Upper lobe of right lung (tissue), 1 donor: ENCODE results near the gene MET. TPM values are rescaled to one million over a fixed set of nuclear protein-coding genes. Genes with fewer than 3 reads are reported as not detected.

Experiments used
- ATAC-seq: fragments of 200-7000 bp; cut with Tn5 transposase; one replicate; pipeline ENCODE4 v1.9.1; 2020; ENCODE audit warnings: mild to moderate bottlenecking, moderate library complexity
- DNase-seq: peaks from one replicate; pipeline ENCODE4 v3.0.0-alpha.2; 2020
- H3K27ac ChIP-seq: fragments of 200-600 bp; one replicate; pipeline ENCODE4 v1.8.0; 2022
- H3K27me3 ChIP-seq: fragments of 200-600 bp; one replicate; pipeline ENCODE4 v1.8.0; 2022; ENCODE audit warnings: mild to moderate bottlenecking
- H3K36me3 ChIP-seq: fragments of 200-600 bp; one replicate; pipeline ENCODE4 v1.8.0; 2022
- H3K4me1 ChIP-seq: fragments of 200-600 bp; one replicate; pipeline ENCODE4 v1.8.0; 2022
- H3K4me3 ChIP-seq: fragments of 200-600 bp; one replicate; pipeline ENCODE4 v1.8.0; 2022; ENCODE audit warnings: mild to moderate bottlenecking
- H3K9me3 ChIP-seq: fragments of 200-600 bp; one replicate; pipeline ENCODE4 v1.8.0; 2022
- intact Hi-C: fragments of 100-400 bp; cut with DNase I; formaldehyde crosslinking; loops from one replicate; pipeline ENCODE4 v1.11.0; 2022
- total RNA-seq: library from RNA; stranded (reverse); fragmentation: NEBNext Ultra II Directional; extraction: Animal tissue kit (Norgen Biotek cat#: 25700); gene quantifications from one replicate; pipeline ENCODE4 v1.2.1, GENCODE V29; 2021
- TF ChIP-seq, protein P1 (sequence below): fragments of 200-600 bp; IDR thresholded peaks from one replicate; pipeline ENCODE4 v1.8.0; 2022; ENCODE audit warnings: antibody characterized with exemption
- donor health status: DM: no; HTN: yes; CAD: no; lungs with severe emphysema.

Gene MET
- total RNA-seq, 1 donor from 2014 or later: 69.6 TPM

- Histone ChIP-seq H3K27ac (no peak overlapping the region), H3K4me1 (peaks cover 12% of the 10 kb centered on the region), H3K36me3 (no peaks in the 10 kb centered on the region), H3K4me3 (no peak overlapping the region), H3K27me3 (no peaks in the 10 kb centered on the region), H3K9me3 (no peaks in the 10 kb centered on the region)
- TF ChIP-seq, protein P1, sequence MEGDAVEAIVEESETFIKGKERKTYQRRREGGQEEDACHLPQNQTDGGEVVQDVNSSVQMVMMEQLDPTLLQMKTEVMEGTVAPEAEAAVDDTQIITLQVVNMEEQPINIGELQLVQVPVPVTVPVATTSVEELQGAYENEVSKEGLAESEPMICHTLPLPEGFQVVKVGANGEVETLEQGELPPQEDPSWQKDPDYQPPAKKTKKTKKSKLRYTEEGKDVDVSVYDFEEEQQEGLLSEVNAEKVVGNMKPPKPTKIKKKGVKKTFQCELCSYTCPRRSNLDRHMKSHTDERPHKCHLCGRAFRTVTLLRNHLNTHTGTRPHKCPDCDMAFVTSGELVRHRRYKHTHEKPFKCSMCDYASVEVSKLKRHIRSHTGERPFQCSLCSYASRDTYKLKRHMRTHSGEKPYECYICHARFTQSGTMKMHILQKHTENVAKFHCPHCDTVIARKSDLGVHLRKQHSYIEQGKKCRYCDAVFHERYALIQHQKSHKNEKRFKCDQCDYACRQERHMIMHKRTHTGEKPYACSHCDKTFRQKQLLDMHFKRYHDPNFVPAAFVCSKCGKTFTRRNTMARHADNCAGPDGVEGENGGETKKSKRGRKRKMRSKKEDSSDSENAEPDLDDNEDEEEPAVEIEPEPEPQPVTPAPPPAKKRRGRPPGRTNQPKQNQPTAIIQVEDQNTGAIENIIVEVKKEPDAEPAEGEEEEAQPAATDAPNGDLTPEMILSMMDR: no peak
- DNase-seq: no peak
- no peak for ATAC-seq
- intact Hi-C loops: no loop called here
Measured at GRCh38 chr7:116731023-116731395, 59.0 kb downstream of the MET start.

GRCh38 chr7:116731445-116732335 lies 59.7 kb downstream of the MET start:
- DNase-seq: no peak
- no peak overlapping the region for H3K4me3 ChIP-seq
- H3K36me3 ChIP-seq: no peaks in the 10 kb centered on the region
- no peaks in the 10 kb centered on the region for H3K27me3 ChIP-seq
- no peak for ATAC-seq
- intact Hi-C loops: no loop called here
- no peak overlapping the region for H3K27ac ChIP-seq
- TF ChIP-seq, protein P1: no peak
- no peaks in the 10 kb centered on the region for H3K9me3 ChIP-seq
- peaks cover 13% of the 10 kb centered on the region for H3K4me1 ChIP-seq

DNA sequence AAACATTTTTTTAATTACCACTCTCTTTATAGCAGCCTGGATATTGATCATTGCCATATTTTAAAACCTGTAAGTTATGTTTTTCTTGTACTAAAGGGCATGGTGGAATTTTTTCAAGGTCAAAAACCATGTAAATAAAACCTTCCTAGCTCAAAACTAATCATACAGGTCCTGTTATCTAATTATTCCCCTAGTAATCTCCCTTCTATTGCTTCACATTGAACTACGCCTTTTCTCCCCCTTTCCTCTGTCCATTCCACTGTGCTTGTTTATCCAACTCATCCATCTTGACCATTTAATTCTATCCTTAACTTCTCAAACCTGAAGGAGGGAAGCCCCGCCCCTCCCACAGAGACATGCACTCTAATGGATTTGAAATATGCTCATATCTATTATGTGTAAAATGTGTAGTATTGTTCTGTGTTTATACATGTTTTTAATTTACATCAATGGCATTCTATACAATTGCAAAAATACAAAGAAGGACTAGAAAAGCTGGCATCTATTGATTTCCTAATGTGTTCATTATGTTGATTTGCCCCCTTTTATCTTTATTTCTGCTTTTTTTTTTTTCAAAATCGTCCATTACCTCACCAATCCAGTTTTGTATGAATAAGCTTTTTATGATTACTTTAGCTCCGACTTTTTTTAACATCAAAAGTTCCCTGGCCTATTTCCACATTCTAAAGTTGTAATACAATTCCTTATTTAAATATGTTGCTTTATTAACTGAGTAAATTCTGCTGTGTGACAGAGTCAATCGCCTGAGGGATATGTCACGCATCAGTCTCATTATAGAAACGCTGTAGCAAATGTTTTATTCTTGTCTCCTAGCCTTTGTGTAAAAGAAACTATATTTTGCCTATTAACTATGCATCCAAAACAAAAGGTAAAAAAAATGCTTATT lies 61.0 kb downstream of the MET start:
- ATAC-seq: no peak
- no peak overlapping the region for H3K4me3 ChIP-seq
- DNase-seq: no peak
- H3K36me3 ChIP-seq: no peaks in the 10 kb centered on the region
- no peaks in the 10 kb centered on the region for H3K9me3 ChIP-seq
- H3K4me1 ChIP-seq: peaks cover 10% of the 10 kb centered on the region
- TF ChIP-seq, protein P1: no peak
- intact Hi-C loops: no loop called here
- no peak overlapping the region for H3K27ac ChIP-seq
- H3K27me3 ChIP-seq: no peaks in the 10 kb centered on the region

GRCh38 chr7:116733924-116734580 lies 62.1 kb downstream of the MET start:
- DNase-seq: no peak

GRCh38 chr7:116734710-116735109 lies 62.7 kb downstream of the MET start:
- H3K4me1 ChIP-seq: peaks cover 19% of the 10 kb centered on the region
- ATAC-seq (no peak), DNase-seq (no peak)
- no peaks in the 10 kb centered on the region for H3K27me3 ChIP-seq
- no peak overlapping the region for H3K4me3 ChIP-seq
- no peak overlapping the region for H3K27ac ChIP-seq
- no peaks in the 10 kb centered on the region for H3K36me3 ChIP-seq
- intact Hi-C loops: no loop called here
- TF ChIP-seq, protein P1: no peak
- no peaks in the 10 kb centered on the region for H3K9me3 ChIP-seq

More at GRCh38 chr7:116733924-116734580, 62.1 kb downstream of the MET start:
- no peaks in the 10 kb centered on the region for H3K27me3 ChIP-seq
- H3K9me3 ChIP-seq: no peaks in the 10 kb centered on the region
- ATAC-seq: no peak
- no peak overlapping the region for H3K27ac ChIP-seq
- H3K4me1 ChIP-seq: peaks cover 19% of the 10 kb centered on the region
- H3K36me3 ChIP-seq: no peaks in the 10 kb centered on the region
- no peak overlapping the region for H3K4me3 ChIP-seq
- TF ChIP-seq, protein P1: no peak
- intact Hi-C loops: no loop called here
